Ascending aorta (tissue), 2 donors: Measurements from ENCODE around the gene GLRA2. TPM values are rescaled to one million over a fixed set of nuclear protein-coding genes. Genes with fewer than 3 reads are reported as not detected.
"Not testable (repeated sequence)": the region's sequence is repeated elsewhere in the genome, so short reads cannot be mapped to it uniquely, and the experiment has no call there.

ENCODE experiments used
- DNase-seq, 2 donors: peaks; one replicate each; pipeline ENCODE4 v3.0.0-alpha.2; 2019; ENCODE audit warnings: low spot score in 2 of 2
- H3K27ac ChIP-seq, 2 donors: fragments of 200-600 bp; sonication (generic); one replicate each; pipeline ENCODE4 v1.5.1; 2016 to 2017; ENCODE audit warnings: mild to moderate bottlenecking in 1 of 2
- H3K27me3 ChIP-seq: fragments of 200-600 bp; sonication (generic); one replicate; pipeline ENCODE4 v1.5.1; 2017
- H3K36me3 ChIP-seq, 2 donors: fragments of 200-600 bp; sonication (generic); one replicate each; pipeline ENCODE4 v1.5.1; 2016
- H3K4me1 ChIP-seq, 2 donors: fragments of 200-600 bp; sonication (generic); one replicate each; pipeline ENCODE4 v1.5.1; 2016 to 2017; ENCODE audit warnings: mild to moderate bottlenecking in 1 of 2
- H3K4me3 ChIP-seq, 2 donors: fragments of 200-600 bp; sonication (generic); one replicate each; pipeline ENCODE4 v1.5.1; 2016 to 2017; ENCODE audit warnings: mild to moderate bottlenecking in 1 of 2
- H3K9me3 ChIP-seq, 2 donors: fragments of 200-600 bp; sonication (generic); one replicate each; pipeline ENCODE4 v1.5.1; 2016
- intact Hi-C: fragments of 100-400 bp; cut with DNase I; formaldehyde crosslinking; loops from one replicate; pipeline ENCODE4 v1.15.1; 2023
- total RNA-seq: library from RNA; depleted of rRNA; stranded (reverse); fragments of >200 nt; gene quantifications from one replicate; pipeline ENCODE4 v1.1.0, GENCODE V29; 2016
- TF ChIP-seq, protein P1 (sequence below), 3 experiments: fragments of 200-600 bp in 2 of 3; fragments of 450-650 bp in 1 of 3; sonication (generic) in 2 of 3; IDR thresholded peaks; one replicate each; pipeline ENCODE4 v1.5.1; 2016 to 2019; ENCODE audit warnings: antibody characterized with exemption in 3 of 3, mild to moderate bottlenecking in 1 of 3, moderate library complexity in 1 of 3

Gene GLRA2
- total RNA-seq, 1 donor from 2014 or later = not detected

DNA sequence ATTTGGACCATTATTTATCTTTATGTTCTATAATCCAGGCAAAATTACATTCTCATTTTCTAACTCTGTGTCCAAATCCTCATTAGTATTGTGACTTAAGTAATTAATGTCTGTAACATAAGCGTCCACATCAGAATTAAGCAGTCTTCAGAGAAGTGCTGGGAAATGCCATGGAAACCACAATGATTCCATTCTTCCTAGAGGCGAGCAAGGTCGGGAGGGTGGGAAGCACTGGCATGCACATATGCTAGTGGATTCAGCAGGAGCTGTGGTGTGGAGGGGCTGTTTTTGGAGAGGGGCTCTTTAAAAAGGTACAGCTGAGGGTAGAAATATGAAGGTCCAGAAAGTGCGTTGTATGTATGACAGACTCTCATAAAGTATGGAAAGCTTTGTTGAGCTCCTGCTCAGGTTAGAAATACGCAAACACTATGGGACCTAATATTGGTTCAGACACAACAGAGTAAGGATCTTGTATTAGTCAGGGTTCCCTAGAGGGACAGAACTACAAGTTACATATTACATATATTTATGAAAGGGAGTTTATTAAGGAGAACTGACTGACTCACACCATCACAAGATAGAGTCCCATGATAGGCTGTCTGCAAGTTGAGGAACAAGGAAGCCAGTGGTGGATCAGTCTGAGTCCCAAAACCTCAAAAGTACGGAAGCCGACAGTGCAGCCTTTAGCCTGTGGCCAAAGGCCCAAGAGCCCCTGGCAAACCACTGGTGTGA lies 61.5 kb downstream of the GLRA2 start:
- no peak for DNase-seq
- Histone ChIP-seq H3K9me3 (no peaks in the 10 kb centered on the region), H3K27me3 (no peaks in the 10 kb centered on the region), H3K4me3 (no peak overlapping the region), H3K4me1 (no peaks in the 10 kb centered on the region), H3K27ac (no peak overlapping the region), H3K36me3 (no peaks in the 10 kb centered on the region)
- TF ChIP-seq, protein P1, sequence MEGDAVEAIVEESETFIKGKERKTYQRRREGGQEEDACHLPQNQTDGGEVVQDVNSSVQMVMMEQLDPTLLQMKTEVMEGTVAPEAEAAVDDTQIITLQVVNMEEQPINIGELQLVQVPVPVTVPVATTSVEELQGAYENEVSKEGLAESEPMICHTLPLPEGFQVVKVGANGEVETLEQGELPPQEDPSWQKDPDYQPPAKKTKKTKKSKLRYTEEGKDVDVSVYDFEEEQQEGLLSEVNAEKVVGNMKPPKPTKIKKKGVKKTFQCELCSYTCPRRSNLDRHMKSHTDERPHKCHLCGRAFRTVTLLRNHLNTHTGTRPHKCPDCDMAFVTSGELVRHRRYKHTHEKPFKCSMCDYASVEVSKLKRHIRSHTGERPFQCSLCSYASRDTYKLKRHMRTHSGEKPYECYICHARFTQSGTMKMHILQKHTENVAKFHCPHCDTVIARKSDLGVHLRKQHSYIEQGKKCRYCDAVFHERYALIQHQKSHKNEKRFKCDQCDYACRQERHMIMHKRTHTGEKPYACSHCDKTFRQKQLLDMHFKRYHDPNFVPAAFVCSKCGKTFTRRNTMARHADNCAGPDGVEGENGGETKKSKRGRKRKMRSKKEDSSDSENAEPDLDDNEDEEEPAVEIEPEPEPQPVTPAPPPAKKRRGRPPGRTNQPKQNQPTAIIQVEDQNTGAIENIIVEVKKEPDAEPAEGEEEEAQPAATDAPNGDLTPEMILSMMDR (IDR thresholded peaks at IDR 0.05) = no peak
- intact Hi-C loops = no loop called here

DNA sequence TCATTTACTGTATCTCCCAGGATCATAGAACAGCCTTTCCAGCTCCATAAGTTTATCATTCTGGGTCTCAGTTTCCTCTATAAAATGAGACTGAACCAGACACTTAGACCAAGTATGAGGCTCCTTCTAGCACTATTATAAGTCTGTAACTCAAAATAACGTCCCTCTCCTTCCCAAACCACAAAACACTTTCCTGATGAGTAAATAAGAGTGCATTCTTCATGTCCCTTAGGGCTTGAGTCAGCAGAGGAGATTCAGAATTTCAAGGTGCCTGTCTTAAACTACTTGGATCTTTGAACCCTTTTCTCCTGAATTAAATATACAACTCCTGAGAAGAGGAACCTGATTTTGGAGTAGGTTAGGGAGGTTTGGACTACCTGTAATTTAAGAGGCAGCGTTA lies 62.6 kb downstream of the GLRA2 start:
- TF ChIP-seq, protein P1 (IDR thresholded peaks at IDR 0.05) = no peak
- DNase-seq = no peak
- no peaks in the 10 kb centered on the region for H3K4me1 ChIP-seq
- no peak overlapping the region for H3K4me3 ChIP-seq
- no peak overlapping the region for H3K27ac ChIP-seq
- H3K9me3 ChIP-seq = no peaks in the 10 kb centered on the region
- intact Hi-C loops = no loop called here
- H3K36me3 ChIP-seq = no peaks in the 10 kb centered on the region
- H3K27me3 ChIP-seq = no peaks in the 10 kb centered on the region

DNA sequence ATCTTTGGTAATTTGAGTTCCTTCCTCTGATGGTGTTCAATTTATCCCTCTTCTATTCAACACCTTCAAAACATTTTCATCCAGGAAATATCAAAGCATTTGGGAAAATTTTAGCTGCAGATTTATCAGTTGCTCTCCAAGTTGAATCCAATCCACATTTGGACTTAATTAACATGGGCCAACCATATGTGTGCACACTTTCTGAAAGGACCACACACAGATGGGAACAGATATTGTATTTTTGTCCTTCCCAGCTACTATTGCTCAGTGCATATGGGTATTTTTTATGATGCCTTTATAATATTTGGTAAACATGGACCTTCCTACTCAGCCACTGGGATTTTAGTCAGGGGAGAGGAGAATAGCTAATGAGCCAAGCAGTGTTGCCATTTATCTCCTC lies 65.2 kb downstream of the GLRA2 start:
- H3K27ac ChIP-seq = no peak overlapping the region
- intact Hi-C loops = no loop called here
- no peaks in the 10 kb centered on the region for H3K4me1 ChIP-seq
- no peak overlapping the region for H3K4me3 ChIP-seq
- TF ChIP-seq, protein P1 (IDR thresholded peaks at IDR 0.05) = no peak
- no peaks in the 10 kb centered on the region for H3K27me3 ChIP-seq
- no peak for DNase-seq
- no peaks in the 10 kb centered on the region for H3K36me3 ChIP-seq
- no peaks in the 10 kb centered on the region for H3K9me3 ChIP-seq

DNA sequence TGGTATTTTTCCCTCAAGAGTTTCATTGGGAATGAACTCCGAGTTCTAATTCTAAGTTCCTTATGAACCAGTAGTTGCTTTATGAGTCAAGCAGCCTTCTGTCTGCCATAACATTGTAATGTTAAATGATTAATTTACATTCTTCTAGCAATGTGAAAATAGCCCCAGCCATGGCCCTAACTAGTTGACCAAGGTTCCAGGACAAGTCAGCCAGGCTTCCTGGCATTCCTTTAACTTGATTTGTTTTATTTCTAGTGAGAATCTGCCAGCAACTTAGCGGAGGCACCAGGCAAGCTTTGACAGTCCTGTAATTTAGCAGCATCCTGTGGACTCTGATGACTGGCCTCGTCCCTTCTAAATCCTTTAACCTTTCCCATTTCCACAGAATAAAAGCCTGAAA lies 69.0 kb downstream of the GLRA2 start:
- Histone ChIP-seq H3K9me3 (no peaks in the 10 kb centered on the region), H3K4me1 (no peaks in the 10 kb centered on the region)

DNA sequence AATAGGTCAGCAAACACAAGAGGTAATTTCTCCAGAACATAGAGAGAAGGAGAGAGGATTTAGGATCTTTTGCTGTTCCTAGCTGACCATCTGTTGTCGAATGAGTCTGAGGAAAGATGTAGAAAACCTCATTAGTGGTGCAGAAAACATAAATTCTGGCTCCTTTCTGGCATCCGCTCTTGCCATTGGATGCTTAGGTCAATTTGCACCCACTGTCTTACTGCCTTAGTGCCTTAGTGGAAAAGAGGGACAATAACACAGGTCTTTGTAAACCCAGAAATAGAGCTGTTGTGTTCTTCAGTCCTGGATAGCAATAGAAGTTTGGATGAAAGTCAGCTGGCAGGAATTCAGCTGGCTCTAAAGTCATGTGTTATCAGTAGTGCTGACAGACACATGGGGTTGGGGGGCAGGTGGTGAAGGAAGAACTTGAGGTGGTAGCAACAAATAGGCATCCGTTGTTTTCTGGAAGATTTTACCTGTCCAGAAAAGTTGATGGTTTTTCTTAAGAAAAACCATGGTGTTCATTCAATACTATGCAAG lies 78.2 kb downstream of the GLRA2 start:
- no peaks in the 10 kb centered on the region for H3K27me3 ChIP-seq
- H3K27ac ChIP-seq = no peak overlapping the region
- no peak for DNase-seq
- no peaks in the 10 kb centered on the region for H3K4me1 ChIP-seq
- TF ChIP-seq, protein P1 (IDR thresholded peaks at IDR 0.05) = no peak
- no peaks in the 10 kb centered on the region for H3K36me3 ChIP-seq
- intact Hi-C loops = no loop called here
- H3K9me3 ChIP-seq = no peaks in the 10 kb centered on the region
- H3K4me3 ChIP-seq = no peak overlapping the region

More for the DNA sequence above, 69.0 kb downstream of the GLRA2 start:
- no peak overlapping the region for H3K27ac ChIP-seq
- DNase-seq = no peak
- TF ChIP-seq, protein P1 (IDR thresholded peaks at IDR 0.05) = no peak
- no peak overlapping the region for H3K4me3 ChIP-seq
- intact Hi-C loops = no loop called here
- no peaks in the 10 kb centered on the region for H3K36me3 ChIP-seq
- no peaks in the 10 kb centered on the region for H3K27me3 ChIP-seq

DNA sequence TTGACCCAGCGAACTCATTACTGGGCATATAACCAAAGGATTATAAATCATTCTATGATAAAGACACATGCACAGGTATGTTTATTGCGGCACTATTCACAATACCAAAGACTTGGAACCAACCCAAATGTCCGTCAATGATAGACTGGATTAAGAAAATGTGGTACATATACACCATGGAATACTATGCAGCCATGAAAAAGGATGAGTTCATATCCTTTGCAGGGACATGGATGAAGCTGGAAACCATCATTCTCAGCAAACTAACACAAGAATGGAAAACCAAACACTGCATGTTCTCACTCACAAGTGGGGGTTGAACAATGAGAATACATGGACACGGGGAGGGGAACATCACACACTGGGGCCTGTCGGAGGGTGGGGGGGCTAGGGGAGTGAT lies 83.1 kb downstream of the GLRA2 start:
- DNase-seq, H3K4me1 ChIP-seq, H3K9me3 ChIP-seq, H3K4me3 ChIP-seq, intact Hi-C loops, H3K27ac ChIP-seq, H3K36me3 ChIP-seq, H3K27me3 ChIP-seq: not testable (repeated sequence)
